HEK293 (cell line): ENCODE measurements around the gene CHD5.

Source experiments
- CTCF ChIP-seq: fragments of 450-650 bp; formaldehyde crosslinking; IDR thresholded peaks from 2 replicates; pipeline ENCODE4 v1.5.1; 2016; ENCODE audit warnings: missing biosample characterization, missing genetic modification characterization
- ZBTB26 ChIP-seq: fragments of 450-650 bp; formaldehyde crosslinking; optimal IDR thresholded peaks from 2 replicates; pipeline ENCODE3; 2016; ENCODE audit warnings: missing biosample characterization, mild to moderate bottlenecking, missing genetic modification characterization
- ZNF18 ChIP-seq: fragments of 450-650 bp; formaldehyde crosslinking; IDR thresholded peaks from 2 replicates; pipeline ENCODE4 v1.5.1; 2016; ENCODE audit warnings: missing biosample characterization, missing genetic modification characterization
- ZNF639 ChIP-seq: fragments of 450-650 bp; formaldehyde crosslinking; IDR thresholded peaks from 2 replicates; pipeline ENCODE4 v1.5.1; 2016; ENCODE audit warnings: missing biosample characterization, missing genetic modification characterization

GRCh38 chr1:6109688-6110087 lies 70.4 kb downstream of the CHD5 start:
- TF ChIP-seq ZNF18 (tag by site-specific recombination) (no peak), ZBTB26 (tag by site-specific recombination) (no peak), CTCF (no peak), ZNF639 (tag by site-specific recombination) (no peak)
